HG02610 (cell line): ENCODE measurements around the gene GAPVD1.

Experiments
- ATAC-seq: cut with Tn5 transposase; IDR thresholded peaks from one replicate; pipeline ENCODE4 v1.9.1; 2021; ENCODE audit warnings: mild to moderate bottlenecking, moderate library complexity; ENCODE audit not compliant: unreplicated experiment

Gene GAPVD1

GRCh38 chr9:125400725-125401716 lies 139.4 kb downstream of the GAPVD1 start:
- no peak for ATAC-seq

- no peak for ATAC-seq
Measured at GRCh38 chr9:125404733-125405132, 143.1 kb downstream of the GAPVD1 start.

GRCh38 chr9:125405938-125406809 lies 144.5 kb downstream of the GAPVD1 start:
- ATAC-seq = no peak

GRCh38 chr9:125406810-125407087 lies 145.1 kb downstream of the GAPVD1 start:
- no peak for ATAC-seq

- no peak for ATAC-seq
Measured at GRCh38 chr9:125407432-125407973, 145.9 kb downstream of the GAPVD1 start.

- peak; percentile 63 for ATAC-seq
Measured at GRCh38 chr9:125407974-125408900, 146.6 kb downstream of the GAPVD1 start.

- ATAC-seq = no peak
Measured at GRCh38 chr9:125409217-125409636, 147.6 kb downstream of the GAPVD1 start.

- ATAC-seq = no peak
Measured at GRCh38 chr9:125409637-125410521, 148.3 kb downstream of the GAPVD1 start.

GRCh38 chr9:125410522-125410894 lies 148.9 kb downstream of the GAPVD1 start:
- ATAC-seq = no peak

- ATAC-seq = no peak
Measured at GRCh38 chr9:125411171-125411756, 149.6 kb downstream of the GAPVD1 start.

- no peak for ATAC-seq
Measured at GRCh38 chr9:125412166-125412565, 150.5 kb downstream of the GAPVD1 start.

GRCh38 chr9:125413579-125413978 lies 152.0 kb downstream of the GAPVD1 start:
- ATAC-seq = no peak

GRCh38 chr9:125415583-125416460 lies 154.2 kb downstream of the GAPVD1 start:
- no peak for ATAC-seq

- no peak for ATAC-seq
Measured at GRCh38 chr9:125416517-125416916, 154.9 kb downstream of the GAPVD1 start.
